Osteoblast (primary cell): Measurements from ENCODE around the gene CD151. TPM values are rescaled to one million over a fixed set of nuclear protein-coding genes. Genes with fewer than 3 reads are reported as not detected.

Experiments
- DNase-seq: peaks from one replicate; pipeline ENCODE4 v3.0.0; 2011; ENCODE audit warnings: low spot score, mixed read lengths; ENCODE audit not compliant: insufficient read length; ENCODE audit errors: missing footprints
- H2AFZ ChIP-seq: 2 replicates; pipeline ENCODE4 v1.6.0; 2011; ENCODE audit warnings: mild to moderate bottlenecking, low read length
- H3K27ac ChIP-seq: 2 replicates; pipeline ENCODE4 v1.5.1; 2011; ENCODE audit warnings: mild to moderate bottlenecking, low read depth, low read length, moderate library complexity
- H3K27me3 ChIP-seq: 2 replicates; pipeline ENCODE4 v1.6.0; 2012; ENCODE audit warnings: mild to moderate bottlenecking, control low read depth, inconsistent platforms, low read length, moderate library complexity; ENCODE audit not compliant: insufficient read depth
- H3K36me3 ChIP-seq: 2 replicates; pipeline ENCODE4 v1.5.1; 2011; ENCODE audit warnings: mild to moderate bottlenecking, low read length, control low read depth, moderate library complexity; ENCODE audit not compliant: insufficient read depth
- H3K4me1 ChIP-seq: 2 replicates; pipeline ENCODE4 v1.5.1; 2011; ENCODE audit warnings: mild to moderate bottlenecking, low read length, control low read depth, moderate library complexity; ENCODE audit not compliant: insufficient read depth
- H3K4me2 ChIP-seq: 2 replicates; pipeline ENCODE4 v1.6.0; 2011; ENCODE audit warnings: mild to moderate bottlenecking, low read length; ENCODE audit not compliant: insufficient read depth
- H3K4me3 ChIP-seq: fragments of 200-600 bp; sonication (generic); 3 replicates; pipeline ENCODE4 v1.5.1; 2012; ENCODE audit warnings: mild to moderate bottlenecking, low read length, inconsistent platforms; ENCODE audit not compliant: insufficient read depth
- H3K79me2 ChIP-seq: 2 replicates; pipeline ENCODE4 v1.6.0; 2012; ENCODE audit warnings: mild to moderate bottlenecking, low read length, control low read depth, inconsistent platforms; ENCODE audit not compliant: insufficient read depth
- H3K9me3 ChIP-seq: 2 replicates; pipeline ENCODE4 v1.5.1; 2011; ENCODE audit warnings: low read depth, low read length, control low read depth
- H4K20me1 ChIP-seq: 2 replicates; pipeline ENCODE4 v1.6.0; 2012; ENCODE audit warnings: mild to moderate bottlenecking, low read length, control low read depth; ENCODE audit not compliant: insufficient read depth
- CTCF ChIP-seq: IDR thresholded peaks from 2 replicates; pipeline ENCODE4 v1.5.1; 2011; ENCODE audit warnings: mild to moderate bottlenecking, low read depth, low read length, moderate library complexity; ENCODE audit errors: extremely low read depth
- total RNA-seq: library from RNA; depleted of rRNA; stranded (reverse); fragments of >200 nt; gene quantifications from 2 replicates; pipeline ENCODE4 v1.2.3, GENCODE V29; 2012

Gene CD151
- total RNA-seq, 1 donor = 416 TPM

- no peak overlapping the region for H2AFZ ChIP-seq
- peaks cover 23% of the 10 kb centered on the region for H4K20me1 ChIP-seq
- H3K4me2 ChIP-seq = peak overlapping the region; percentile 85
- H3K36me3 ChIP-seq = peaks cover 2% of the 10 kb centered on the region
- no peaks in the 10 kb centered on the region for H3K27me3 ChIP-seq
- DNase-seq = peak; percentile 97
- peaks cover 22% of the 10 kb centered on the region for H3K79me2 ChIP-seq
- H3K27ac ChIP-seq = no peak overlapping the region
- H3K4me3 ChIP-seq = no peak overlapping the region
- H3K9me3 ChIP-seq = no peaks in the 10 kb centered on the region
- H3K4me1 ChIP-seq = peaks cover 54% of the 10 kb centered on the region
- TF ChIP-seq CTCF = no peak
These were observed 1.5 kb upstream of the CD151 start for GRCh38 chr11:831118-831864.

- H4K20me1 ChIP-seq = peaks cover 31% of the 10 kb centered on the region
- H3K4me2 ChIP-seq = peak overlapping the region; percentile 85
- no peaks in the 10 kb centered on the region for H3K27me3 ChIP-seq
- no peak overlapping the region for H2AFZ ChIP-seq
- H3K9me3 ChIP-seq = no peaks in the 10 kb centered on the region
- no peak for TF ChIP-seq CTCF
- H3K27ac ChIP-seq = peak overlapping the region; percentile 5
- peaks cover 29% of the 10 kb centered on the region for H3K79me2 ChIP-seq
- peaks cover 10% of the 10 kb centered on the region for H3K36me3 ChIP-seq
- H3K4me3 ChIP-seq = peak overlapping the region; percentile 72
- DNase-seq = no peak
- H3K4me1 ChIP-seq = peaks cover 50% of the 10 kb centered on the region
These were observed 707 bp upstream of the CD151 start for GRCh38 chr11:831961-832528.

- TF ChIP-seq CTCF = no peak
- Histone ChIP-seq H3K4me1 (peaks cover 50% of the 10 kb centered on the region), H3K79me2 (peaks cover 40% of the 10 kb centered on the region), H3K27me3 (no peaks in the 10 kb centered on the region), H4K20me1 (peaks cover 38% of the 10 kb centered on the region), H3K4me3 (peak overlapping the region; percentile 87), H3K36me3 (peaks cover 20% of the 10 kb centered on the region), H2AFZ (no peak overlapping the region), H3K9me3 (no peaks in the 10 kb centered on the region), H3K4me2 (peak overlapping the region; percentile 92), H3K27ac (peak overlapping the region; percentile 92)
- peak; percentile 96 for DNase-seq
These were observed 501 bp downstream of the CD151 start for GRCh38 chr11:833114-833791.

GRCh38 chr11:833849-834311 is 1.1 kb downstream of the CD151 start:
- H3K27ac ChIP-seq = peak overlapping the region; percentile 92
- H3K36me3 ChIP-seq = peaks cover 26% of the 10 kb centered on the region
- H3K4me1 ChIP-seq = peaks cover 50% of the 10 kb centered on the region
- peak overlapping the region; percentile 92 for H3K4me2 ChIP-seq
- H4K20me1 ChIP-seq = peaks cover 44% of the 10 kb centered on the region
- DNase-seq = no peak
- peak overlapping the region; percentile 87 for H3K4me3 ChIP-seq
- peaks cover 45% of the 10 kb centered on the region for H3K79me2 ChIP-seq
- H3K9me3 ChIP-seq = no peaks in the 10 kb centered on the region
- no peak overlapping the region for H2AFZ ChIP-seq
- no peaks in the 10 kb centered on the region for H3K27me3 ChIP-seq
- no peak for TF ChIP-seq CTCF
